DMS53 (cell line): ENCODE results near the gene AGO4.
"Not testable (repeated sequence)": the region's sequence is repeated elsewhere in the genome, so short reads cannot be mapped to it uniquely, and the experiment has no call there.

ENCODE experiments used
- DNase-seq: peaks from one replicate; lab custom pipeline; 2025; lab: John Stamatoyannopoulos, UW

The AGO4 gene

GRCh38 chr1:35807614-35808449, at the start of gene AGO4:
Gene AGO4, plus strand, starts transcription at chr1:35808016. Its CDS starts 401 bp downstream, at chr1:35808417.
- peak; percentile 74 for DNase-seq

DNA sequence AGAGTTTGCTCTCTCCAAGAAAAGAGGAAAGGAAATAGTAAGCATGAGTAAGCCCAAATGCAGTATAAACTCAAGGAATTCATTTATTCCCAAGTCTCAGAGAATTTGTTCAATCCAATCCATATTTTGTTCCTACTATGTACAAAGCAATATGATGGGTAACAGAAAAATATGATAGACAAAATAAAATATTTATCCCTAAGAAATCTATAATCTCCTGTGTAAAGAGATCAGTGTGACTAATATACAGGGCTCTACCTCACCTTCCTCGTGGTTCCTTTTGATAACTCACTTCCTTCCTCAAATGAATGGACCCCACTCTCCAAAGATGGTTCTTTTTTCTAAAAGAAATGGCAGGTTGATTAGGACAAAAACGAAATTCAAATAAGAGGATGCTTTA, 45.7 kb upstream of the AGO4 start:
- no peak for DNase-seq

DNA sequence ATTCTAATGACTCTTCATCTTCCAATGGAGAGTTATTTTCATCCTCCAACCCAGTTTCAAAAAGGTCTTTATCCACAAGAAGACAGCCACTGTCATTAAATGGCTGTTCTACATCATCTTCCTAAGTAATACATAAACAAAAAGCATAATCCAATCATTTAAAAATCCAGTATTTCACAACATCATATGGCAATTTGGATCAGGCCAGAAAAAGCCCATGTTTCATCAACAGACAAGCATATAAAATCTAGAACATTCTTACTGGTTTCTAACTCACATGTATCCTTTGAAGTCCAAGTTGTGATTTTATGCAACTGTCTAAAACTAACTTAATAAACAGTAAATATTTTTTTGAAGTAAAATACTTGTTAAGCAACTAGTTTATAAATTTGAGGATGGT, 44.6 kb upstream of the AGO4 start:
- DNase-seq = no peak

GRCh38 chr1:35764283-35764682, 43.5 kb upstream of the AGO4 start:
- DNase-seq = no peak

- peak; percentile 36 for DNase-seq
Observed at GRCh38 chr1:35768350-35769187, 39.2 kb upstream of the AGO4 start.

- DNase-seq = peak; percentile 94
Observed at GRCh38 chr1:35769188-35769758, 38.5 kb upstream of the AGO4 start.

- DNase-seq = no peak
Observed at GRCh38 chr1:35773711-35774110, 34.1 kb upstream of the AGO4 start.

DNA sequence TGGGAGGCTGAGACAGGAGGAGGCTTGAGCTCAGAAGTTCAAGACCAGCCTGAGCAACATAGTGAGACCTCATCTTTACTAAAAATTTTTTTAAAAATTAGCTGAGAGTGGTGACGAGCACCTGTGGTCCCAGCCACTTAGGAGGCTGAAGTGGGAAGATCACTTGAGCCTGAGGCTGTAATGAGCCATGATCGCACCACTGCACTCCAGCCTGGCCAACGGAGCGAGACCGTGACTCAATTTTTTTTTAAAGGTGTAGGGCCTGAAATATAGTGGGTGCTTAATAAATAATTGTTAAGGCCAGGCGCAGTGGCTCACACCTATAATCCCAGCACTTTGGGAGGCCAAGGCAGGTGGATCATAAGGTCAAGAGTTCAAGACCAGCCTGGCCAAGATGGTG, 31.6 kb upstream of the AGO4 start:
- DNase-seq = not testable (repeated sequence)

DNA sequence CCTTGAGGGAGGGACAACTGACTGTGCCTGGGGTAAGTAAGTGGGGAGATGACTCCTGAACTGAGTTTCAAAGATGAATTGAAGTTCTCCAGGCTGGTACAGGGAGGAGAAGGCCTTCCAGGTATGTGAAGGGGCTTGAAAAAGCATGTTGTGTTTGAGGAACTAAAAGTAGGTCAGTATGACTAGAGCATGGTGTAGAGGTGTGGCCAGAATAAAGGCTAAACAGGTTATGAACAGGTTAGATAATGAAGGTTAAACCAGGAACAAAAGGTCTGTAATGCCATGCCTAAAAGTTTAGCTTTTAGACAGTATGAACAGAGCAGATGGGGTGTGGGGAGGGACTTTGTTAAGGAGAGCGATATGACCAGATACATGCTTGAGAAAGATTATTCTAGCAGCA, 30.7 kb upstream of the AGO4 start:
- DNase-seq = no peak

DNA sequence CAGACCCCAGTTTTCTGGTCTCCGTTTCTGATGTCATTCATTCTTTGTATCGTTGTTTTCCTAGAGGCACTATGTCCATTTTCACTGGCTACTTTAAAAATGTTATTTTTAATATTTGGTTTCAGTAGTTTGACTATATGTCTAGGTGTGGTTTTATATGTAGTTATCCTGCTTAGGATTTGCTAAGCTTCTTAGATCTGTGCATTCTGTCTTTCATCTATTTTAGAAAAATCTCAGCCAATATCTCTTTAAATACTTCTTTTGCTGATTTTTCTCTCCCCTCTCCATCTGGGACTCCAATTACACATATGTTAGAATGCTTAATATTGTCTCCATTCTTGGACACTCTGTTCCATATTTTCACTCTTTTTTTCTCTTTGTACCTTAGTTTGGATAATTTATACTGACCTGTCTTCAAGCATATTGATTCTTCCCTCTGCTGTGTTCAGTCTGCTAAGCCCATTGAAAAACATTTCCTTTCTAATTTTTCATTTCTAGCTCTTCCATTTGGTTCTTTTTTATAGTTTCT, 24.7 kb upstream of the AGO4 start:
- no peak for DNase-seq

- DNase-seq = not testable (repeated sequence)
Observed at GRCh38 chr1:35784364-35784763, 23.5 kb upstream of the AGO4 start.

- DNase-seq = no peak
Observed at GRCh38 chr1:35788139-35788538, 19.7 kb upstream of the AGO4 start.

DNA sequence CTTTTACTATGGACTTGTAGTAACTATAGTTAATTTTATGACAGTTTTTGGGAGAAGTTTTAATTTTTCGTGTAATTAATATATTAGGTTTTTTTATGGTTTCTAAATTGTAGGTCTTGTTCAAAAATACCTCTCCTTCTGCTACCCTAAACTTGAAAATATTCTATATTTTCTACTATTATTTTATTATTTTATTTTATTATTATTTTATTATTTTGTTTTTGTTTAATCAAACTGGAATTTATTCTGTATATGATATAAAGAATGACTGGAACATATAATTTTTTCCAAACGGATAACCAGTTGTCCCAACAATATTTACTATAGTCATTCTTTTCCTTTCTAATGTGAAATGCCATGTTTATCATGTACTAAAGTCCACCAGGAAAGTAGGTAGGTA, 17.1 kb upstream of the AGO4 start:
- no peak for DNase-seq

GRCh38 chr1:35795295-35795694, 12.5 kb upstream of the AGO4 start:
- DNase-seq = no peak

- DNase-seq = no peak
Observed at GRCh38 chr1:35797380-35797779, 10.4 kb upstream of the AGO4 start.

DNA sequence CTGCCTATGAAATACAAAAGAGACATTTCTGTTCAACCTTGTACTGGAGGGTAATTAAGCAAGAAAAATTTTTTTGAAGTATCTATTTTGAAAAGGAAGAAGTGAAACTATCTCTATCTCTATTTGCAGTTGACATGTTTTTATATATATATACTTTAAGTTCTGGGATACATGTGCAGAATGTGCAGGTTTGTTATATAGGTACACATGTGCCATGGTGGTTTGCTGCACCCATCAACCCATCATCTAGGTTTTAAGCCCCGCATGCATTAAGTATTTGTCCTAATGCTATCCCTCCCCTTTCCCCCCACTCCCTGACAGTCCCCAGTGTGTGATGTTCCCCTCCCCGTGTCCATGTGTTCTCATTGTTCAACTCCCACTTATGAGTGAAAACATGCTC, 9.8 kb upstream of the AGO4 start:
- DNase-seq = not testable (repeated sequence)

DNA sequence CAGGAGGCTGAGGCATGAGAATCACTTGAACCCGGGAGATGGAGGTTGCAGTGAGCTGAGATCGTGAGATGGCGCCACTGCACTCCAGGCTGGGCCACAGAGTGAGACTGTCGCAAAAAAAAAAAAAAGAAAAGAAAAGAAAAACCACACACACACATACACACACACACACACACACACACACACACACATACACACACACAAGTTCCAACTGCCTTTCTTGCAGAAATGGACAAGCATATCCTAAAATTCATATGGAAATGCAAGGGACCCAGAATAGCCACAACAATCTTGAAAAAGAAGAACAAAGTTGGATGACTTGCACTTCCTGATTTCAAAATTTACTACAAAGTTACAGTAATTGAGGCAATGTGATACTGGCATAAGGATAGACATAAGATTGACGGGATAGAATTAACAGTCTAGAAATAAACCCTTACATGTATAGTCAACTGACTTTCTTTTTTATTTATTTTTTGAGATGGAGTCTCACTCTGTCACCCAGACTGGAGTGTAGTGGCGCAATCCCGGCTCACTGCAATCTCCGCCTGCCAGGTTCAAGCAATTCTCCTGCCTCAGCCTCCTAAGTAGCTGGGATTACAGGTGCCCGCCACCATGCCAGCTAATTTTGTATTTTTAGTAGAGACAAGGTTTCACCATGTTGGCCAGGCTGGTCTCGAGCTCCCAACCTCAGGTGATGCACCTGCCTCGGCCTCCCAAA, 7.5 kb upstream of the AGO4 start:
- DNase-seq = not testable (repeated sequence)

DNA sequence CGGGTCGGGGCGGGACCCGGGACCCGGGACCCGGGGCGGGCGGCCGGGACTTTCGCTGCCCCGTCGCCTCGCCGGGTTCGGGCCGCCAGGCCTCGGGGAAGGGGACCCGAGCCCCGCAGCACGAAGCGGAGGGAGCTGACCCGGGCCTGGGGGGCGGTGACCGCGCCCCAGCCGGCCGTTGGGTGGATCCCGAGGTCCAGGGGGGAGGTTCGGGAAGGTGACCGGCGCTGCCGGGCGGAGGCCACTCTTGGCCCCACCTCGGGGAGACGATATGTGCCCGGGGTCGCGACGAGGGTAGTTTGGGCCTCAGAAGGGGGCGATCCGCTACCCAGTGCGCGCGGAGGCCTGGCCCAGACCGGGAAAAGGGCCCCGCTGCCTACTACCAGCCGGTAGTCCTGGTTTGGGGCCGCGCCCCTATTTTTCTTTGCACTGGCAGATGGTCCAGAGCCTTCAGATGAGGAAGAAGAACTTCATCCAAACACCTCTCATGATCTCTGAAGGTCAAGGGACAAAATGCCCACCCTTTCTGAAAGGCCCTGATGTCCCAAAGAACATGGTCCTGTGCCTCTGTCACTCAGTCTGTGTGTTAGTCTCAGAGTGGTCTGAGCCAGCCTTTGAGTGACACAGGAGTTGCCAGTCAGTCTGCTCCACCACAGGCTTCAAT, 766 bp downstream of the AGO4 start:
- DNase-seq = peak; percentile 57

DNA sequence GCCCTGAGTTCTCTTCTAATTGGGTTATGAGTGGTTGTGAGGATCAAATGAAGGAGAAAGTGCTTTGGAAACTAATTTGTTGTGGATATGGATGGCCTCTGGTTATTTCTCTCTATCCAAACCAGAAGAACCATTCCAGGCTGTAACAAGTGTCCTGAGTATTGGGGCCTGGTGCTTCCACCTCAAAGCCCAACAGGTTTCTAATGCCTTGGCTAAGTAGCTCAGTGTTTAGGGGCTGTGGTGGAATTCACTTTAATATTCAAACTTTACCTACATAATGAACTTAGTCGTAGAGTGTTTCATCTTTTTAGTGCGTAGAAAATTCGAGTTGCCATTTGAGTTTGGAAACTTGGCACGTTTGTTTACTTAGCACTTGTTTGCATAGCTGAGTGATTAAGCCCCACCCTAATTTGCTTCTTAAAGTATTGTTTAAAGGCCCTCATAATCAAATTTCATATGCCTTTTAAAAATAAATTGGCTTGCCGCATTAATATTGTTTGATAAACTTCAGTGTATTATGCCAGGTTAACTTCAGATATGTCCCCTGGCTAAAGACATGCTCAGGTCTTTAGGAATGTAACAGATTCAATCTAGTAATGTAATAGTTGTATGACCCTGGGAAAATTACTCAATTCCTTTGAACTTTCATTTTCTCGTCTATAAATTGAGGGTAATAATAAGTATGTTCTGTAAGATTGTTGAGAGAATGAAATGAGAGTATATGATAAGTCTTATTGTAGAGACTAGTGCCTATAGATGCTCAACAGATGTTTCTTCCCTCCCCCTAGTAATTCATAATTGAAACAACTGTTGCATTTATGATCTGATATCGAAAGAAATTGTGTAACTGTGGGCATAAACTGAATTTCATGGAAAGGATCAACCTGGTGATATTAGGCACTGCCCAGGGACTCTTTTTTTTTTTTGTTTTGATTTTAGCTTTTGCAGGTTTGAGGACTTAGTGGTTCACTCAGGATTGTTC, 1.6 kb downstream of the AGO4 start:
- no peak for DNase-seq
